Stimulated activated CD4-positive, alpha-beta T cell treated with anti-CD3 and anti-CD28 coated beads, Interleukin-4, amount 100 ng/mL, for 24 hours (primary cell): ENCODE data around the gene TMOD2.

Source experiments
- DNase-seq: peaks from one replicate; pipeline ENCODE4 v3.0.0-alpha.2; 2020

TMOD2 gene

GRCh38 chr15:51736751-51737521, 14.5 kb upstream of the TMOD2 start:
- peak; percentile 66 for DNase-seq

- DNase-seq = peak; percentile 64
These were observed 13.7 kb upstream of the TMOD2 start, which contains the start of gene LYSMD2 for GRCh38 chr15:51737522-51738305. TSS of gene LYSMD2 (minus strand) at chr15:51737655. CDS start at chr15:51737622, 33 bp downstream.

- no peak for DNase-seq
These were observed 12.8 kb upstream of the TMOD2 start for GRCh38 chr15:51738553-51738952.

GRCh38 chr15:51739061-51739712, 12.2 kb upstream of the TMOD2 start:
- DNase-seq = no peak

- no peak for DNase-seq
These were observed 2.1 kb upstream of the TMOD2 start for GRCh38 chr15:51749307-51749706.

- no peak for DNase-seq
These were observed 1.2 kb upstream of the TMOD2 start for GRCh38 chr15:51750186-51750585.

- peak; percentile 20 for DNase-seq
These were observed 593 bp downstream of the TMOD2 start for GRCh38 chr15:51751697-51752683.

GRCh38 chr15:51752888-51753287, 1.5 kb downstream of the TMOD2 start:
- no peak for DNase-seq

GRCh38 chr15:51754267-51754666, 2.9 kb downstream of the TMOD2 start:
- DNase-seq = no peak

GRCh38 chr15:51755790-51756189, 4.4 kb downstream of the TMOD2 start:
- DNase-seq = no peak

- DNase-seq = no peak
These were observed 5.1 kb downstream of the TMOD2 start for GRCh38 chr15:51756482-51756881.

- no peak for DNase-seq
These were observed 6.1 kb downstream of the TMOD2 start for GRCh38 chr15:51757450-51757849.

- no peak for DNase-seq
These were observed 7.2 kb downstream of the TMOD2 start for GRCh38 chr15:51758645-51759044.

GRCh38 chr15:51759557-51760070, 8.2 kb downstream of the TMOD2 start:
- no peak for DNase-seq

GRCh38 chr15:51760805-51761204, 9.4 kb downstream of the TMOD2 start:
- no peak for DNase-seq

GRCh38 chr15:51765751-51766150, 14.4 kb downstream of the TMOD2 start:
- no peak for DNase-seq

GRCh38 chr15:51766341-51766740, 14.9 kb downstream of the TMOD2 start:
- DNase-seq = no peak

- no peak for DNase-seq
These were observed 16.6 kb downstream of the TMOD2 start for GRCh38 chr15:51768018-51768417.

GRCh38 chr15:51770902-51771301, 19.5 kb downstream of the TMOD2 start:
- no peak for DNase-seq

- DNase-seq = no peak
These were observed 20.4 kb downstream of the TMOD2 start for GRCh38 chr15:51771773-51772172.

- no peak for DNase-seq
These were observed 23.5 kb downstream of the TMOD2 start for GRCh38 chr15:51774916-51775315.
